Measurements from ENCODE around the gene ARHGAP19. TPM values are rescaled to one million over a fixed set of nuclear protein-coding genes. Genes with fewer than 3 reads are reported as not detected.
A peak's percentile ranks its signal among the peaks of the same experiment; 100 is the strongest.

Gene ARHGAP19
- total RNA-seq, 1 donor, result 8.7 TPM

GRCh38 chr10:97277551-97277950, 14.9 kb downstream of the ARHGAP19 start:
- H3K9me3 ChIP-seq (ENCODE audit: low read depth, low read length), result no peaks in the 10 kb centered on the region
- no peak for DNase-seq (ENCODE audit: insufficient read length, low spot score, missing footprints)
- peak overlapping the region; percentile 41 for H2AFZ ChIP-seq (ENCODE audit: low read length)
- no peak overlapping the region for H3K4me3 ChIP-seq (ENCODE audit: insufficient read depth, low read length)
- H3K27me3 ChIP-seq (ENCODE audit: insufficient read depth, low read length), result no peaks in the 10 kb centered on the region
- no peaks in the 10 kb centered on the region for H3K36me3 ChIP-seq (ENCODE audit: insufficient read depth, low read length)
- H3K79me2 ChIP-seq (ENCODE audit: insufficient read depth, low read length), result peaks cover 20% of the 10 kb centered on the region
- H3K4me1 ChIP-seq (ENCODE audit: insufficient read depth, low read length), result peaks cover 24% of the 10 kb centered on the region
- H4K20me1 ChIP-seq (ENCODE audit: insufficient read depth, low read length), result peaks cover 3% of the 10 kb centered on the region
- no peak for TF ChIP-seq CTCF (IDR thresholded peaks at IDR 0.05; ENCODE audit: extremely low read depth, low read depth, low read length)
- H3K27ac ChIP-seq (ENCODE audit: low read depth, low read length), result no peak overlapping the region
- peak overlapping the region; percentile 36 for H3K4me2 ChIP-seq (ENCODE audit: insufficient read depth, low read length)

GRCh38 chr10:97274828-97275227, 17.6 kb downstream of the ARHGAP19 start:
- peaks cover 8% of the 10 kb centered on the region for H3K79me2 ChIP-seq (ENCODE audit: insufficient read depth, low read length)
- H3K36me3 ChIP-seq (ENCODE audit: insufficient read depth, low read length), result no peaks in the 10 kb centered on the region
- no peak overlapping the region for H3K4me2 ChIP-seq (ENCODE audit: insufficient read depth, low read length)
- no peak for TF ChIP-seq CTCF (IDR thresholded peaks at IDR 0.05; ENCODE audit: extremely low read depth, low read depth, low read length)
- no peak overlapping the region for H3K4me3 ChIP-seq (ENCODE audit: insufficient read depth, low read length)
- no peak overlapping the region for H3K27ac ChIP-seq (ENCODE audit: low read depth, low read length)
- H3K27me3 ChIP-seq (ENCODE audit: insufficient read depth, low read length), result no peaks in the 10 kb centered on the region
- H2AFZ ChIP-seq (ENCODE audit: low read length), result no peak overlapping the region
- DNase-seq (ENCODE audit: insufficient read length, low spot score, missing footprints), result no peak
- H3K9me3 ChIP-seq (ENCODE audit: low read depth, low read length), result no peaks in the 10 kb centered on the region
- H4K20me1 ChIP-seq (ENCODE audit: insufficient read depth, low read length), result no peaks in the 10 kb centered on the region
- peaks cover 34% of the 10 kb centered on the region for H3K4me1 ChIP-seq (ENCODE audit: insufficient read depth, low read length)

GRCh38 chr10:97273700-97274099, 18.7 kb downstream of the ARHGAP19 start:
- no peaks in the 10 kb centered on the region for H3K9me3 ChIP-seq (ENCODE audit: low read depth, low read length)
- peaks cover 15% of the 10 kb centered on the region for H3K79me2 ChIP-seq (ENCODE audit: insufficient read depth, low read length)
- no peak overlapping the region for H3K4me2 ChIP-seq (ENCODE audit: insufficient read depth, low read length)
- no peak for DNase-seq (ENCODE audit: insufficient read length, low spot score, missing footprints)
- no peak overlapping the region for H3K4me3 ChIP-seq (ENCODE audit: insufficient read depth, low read length)
- no peak overlapping the region for H2AFZ ChIP-seq (ENCODE audit: low read length)
- no peaks in the 10 kb centered on the region for H4K20me1 ChIP-seq (ENCODE audit: insufficient read depth, low read length)
- no peak overlapping the region for H3K27ac ChIP-seq (ENCODE audit: low read depth, low read length)
- TF ChIP-seq CTCF (IDR thresholded peaks at IDR 0.05; ENCODE audit: extremely low read depth, low read depth, low read length), result no peak
- peaks cover 24% of the 10 kb centered on the region for H3K4me1 ChIP-seq (ENCODE audit: insufficient read depth, low read length)
- H3K36me3 ChIP-seq (ENCODE audit: insufficient read depth, low read length), result no peaks in the 10 kb centered on the region
- H3K27me3 ChIP-seq (ENCODE audit: insufficient read depth, low read length), result no peaks in the 10 kb centered on the region

- H3K27me3 ChIP-seq (ENCODE audit: insufficient read depth, low read length), result no peaks in the 10 kb centered on the region
- peaks cover 11% of the 10 kb centered on the region for H3K4me1 ChIP-seq (ENCODE audit: insufficient read depth, low read length)
- H4K20me1 ChIP-seq (ENCODE audit: insufficient read depth, low read length), result no peaks in the 10 kb centered on the region
- H3K4me3 ChIP-seq (ENCODE audit: insufficient read depth, low read length), result peak overlapping the region; percentile 32
- no peaks in the 10 kb centered on the region for H3K36me3 ChIP-seq (ENCODE audit: insufficient read depth, low read length)
- no peaks in the 10 kb centered on the region for H3K9me3 ChIP-seq (ENCODE audit: low read depth, low read length)
- TF ChIP-seq CTCF (IDR thresholded peaks at IDR 0.05; ENCODE audit: extremely low read depth, low read depth, low read length), result no peak
- H3K4me2 ChIP-seq (ENCODE audit: insufficient read depth, low read length), result peak overlapping the region; percentile 68
- H3K27ac ChIP-seq (ENCODE audit: low read depth, low read length), result peak overlapping the region; percentile 34
- H3K79me2 ChIP-seq (ENCODE audit: insufficient read depth, low read length), result peaks cover 25% of the 10 kb centered on the region
- no peak for DNase-seq (ENCODE audit: insufficient read length, low spot score, missing footprints)
- peak overlapping the region; percentile 54 for H2AFZ ChIP-seq (ENCODE audit: low read length)
Observed at GRCh38 chr10:97270523-97271154, 21.8 kb downstream of the ARHGAP19 start.

Measured in osteoblast (primary cell).